ENCODE measurements around the gene FAM117B.

The FAM117B gene

GRCh38 chr2:202758604-202759003, 123.8 kb downstream of the FAM117B start:
- no peak for TF ChIP-seq CTCF (IDR thresholded peaks at IDR 0.05; ENCODE audit: low read depth, low read length, missing control alignments)
- DNase-seq (ENCODE audit: low read depth) = no peak
- no peak overlapping the region for H3K4me3 ChIP-seq (ENCODE audit: low read depth, low read length)
- in situ Hi-C loops (cut with HindIII; ENCODE audit: low sequenced_read_pairs) = no loop called here

GRCh38 chr2:202760848-202761247, 126.1 kb downstream of the FAM117B start:
- no peak for TF ChIP-seq CTCF (IDR thresholded peaks at IDR 0.05; ENCODE audit: low read depth, low read length, missing control alignments)
- in situ Hi-C loops (cut with HindIII; ENCODE audit: low sequenced_read_pairs) = no loop called here
- no peak overlapping the region for H3K4me3 ChIP-seq (ENCODE audit: low read depth, low read length)
- no peak for DNase-seq (ENCODE audit: low read depth)

GRCh38 chr2:202762556-202762955, 127.8 kb downstream of the FAM117B start:
- in situ Hi-C loops (cut with HindIII; ENCODE audit: low sequenced_read_pairs) = no loop called here
- no peak overlapping the region for H3K4me3 ChIP-seq (ENCODE audit: low read depth, low read length)
- no peak for DNase-seq (ENCODE audit: low read depth)
- no peak for TF ChIP-seq CTCF (IDR thresholded peaks at IDR 0.05; ENCODE audit: low read depth, low read length, missing control alignments)

- H3K4me3 ChIP-seq (ENCODE audit: low read depth, low read length) = no peak overlapping the region
- TF ChIP-seq CTCF (IDR thresholded peaks at IDR 0.05; ENCODE audit: low read depth, low read length, missing control alignments) = no peak
- DNase-seq (ENCODE audit: low read depth) = no peak
- in situ Hi-C loops (cut with HindIII; ENCODE audit: low sequenced_read_pairs) = no loop called here
Observed at GRCh38 chr2:202763916-202764315, 129.1 kb downstream of the FAM117B start.

DNA sequence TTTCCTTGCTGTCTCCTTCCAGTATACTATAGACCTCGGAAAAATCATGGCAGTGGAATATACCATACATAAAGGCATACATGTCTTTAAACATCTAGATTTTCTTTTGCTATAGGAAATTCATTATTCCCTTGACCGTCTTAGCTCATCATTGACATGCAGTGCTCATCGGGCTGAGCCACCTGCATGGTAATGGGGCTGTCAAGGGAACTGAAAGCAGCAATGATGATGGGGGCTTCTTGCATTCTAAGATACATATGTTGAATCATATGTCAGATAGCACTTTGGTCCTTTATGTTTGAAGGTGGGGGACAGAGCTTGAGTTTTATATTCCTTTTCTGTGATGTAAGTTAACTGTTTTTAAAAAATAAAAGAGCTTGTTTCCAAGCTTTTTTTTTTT, 130.2 kb downstream of the FAM117B start:
- TF ChIP-seq CTCF (IDR thresholded peaks at IDR 0.05; ENCODE audit: low read depth, low read length, missing control alignments) = no peak
- no peak overlapping the region for H3K4me3 ChIP-seq (ENCODE audit: low read depth, low read length)
- no peak for DNase-seq (ENCODE audit: low read depth)
- in situ Hi-C loops (cut with HindIII; ENCODE audit: low sequenced_read_pairs) = no loop called here

- in situ Hi-C loops (cut with HindIII; ENCODE audit: low sequenced_read_pairs) = no loop called here
- TF ChIP-seq CTCF (IDR thresholded peaks at IDR 0.05; ENCODE audit: low read depth, low read length, missing control alignments) = no peak
- H3K4me3 ChIP-seq (ENCODE audit: low read depth, low read length) = no peak overlapping the region
- DNase-seq (ENCODE audit: low read depth) = no peak
Observed at GRCh38 chr2:202765436-202765835, 130.7 kb downstream of the FAM117B start.

DNA sequence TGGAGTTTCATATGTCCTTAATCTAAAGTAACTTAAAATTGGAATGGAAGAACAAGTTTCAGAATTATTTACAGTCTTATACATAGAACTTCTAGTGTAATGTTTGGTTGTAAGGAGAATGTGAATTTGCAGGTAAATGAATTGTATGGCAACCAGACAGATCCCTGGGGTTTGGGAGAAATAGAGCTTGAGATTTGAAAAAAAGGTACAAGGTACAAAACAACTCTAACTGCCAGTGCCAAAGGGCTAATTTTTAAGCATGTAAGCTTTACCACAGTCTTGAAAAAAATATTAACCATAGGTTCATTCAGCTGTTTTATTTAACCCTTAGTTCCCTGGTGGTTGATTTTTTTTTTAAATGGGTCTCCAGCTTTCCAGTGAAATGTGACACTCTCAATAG, 133.5 kb downstream of the FAM117B start:
- DNase-seq (ENCODE audit: low read depth) = no peak
- no peak for TF ChIP-seq CTCF (IDR thresholded peaks at IDR 0.05; ENCODE audit: low read depth, low read length, missing control alignments)
- no peak overlapping the region for H3K4me3 ChIP-seq (ENCODE audit: low read depth, low read length)
- in situ Hi-C loops (cut with HindIII; ENCODE audit: low sequenced_read_pairs) = no loop called here
